ENCODE measurements around the gene CELA2B.

The CELA2B gene

DNA sequence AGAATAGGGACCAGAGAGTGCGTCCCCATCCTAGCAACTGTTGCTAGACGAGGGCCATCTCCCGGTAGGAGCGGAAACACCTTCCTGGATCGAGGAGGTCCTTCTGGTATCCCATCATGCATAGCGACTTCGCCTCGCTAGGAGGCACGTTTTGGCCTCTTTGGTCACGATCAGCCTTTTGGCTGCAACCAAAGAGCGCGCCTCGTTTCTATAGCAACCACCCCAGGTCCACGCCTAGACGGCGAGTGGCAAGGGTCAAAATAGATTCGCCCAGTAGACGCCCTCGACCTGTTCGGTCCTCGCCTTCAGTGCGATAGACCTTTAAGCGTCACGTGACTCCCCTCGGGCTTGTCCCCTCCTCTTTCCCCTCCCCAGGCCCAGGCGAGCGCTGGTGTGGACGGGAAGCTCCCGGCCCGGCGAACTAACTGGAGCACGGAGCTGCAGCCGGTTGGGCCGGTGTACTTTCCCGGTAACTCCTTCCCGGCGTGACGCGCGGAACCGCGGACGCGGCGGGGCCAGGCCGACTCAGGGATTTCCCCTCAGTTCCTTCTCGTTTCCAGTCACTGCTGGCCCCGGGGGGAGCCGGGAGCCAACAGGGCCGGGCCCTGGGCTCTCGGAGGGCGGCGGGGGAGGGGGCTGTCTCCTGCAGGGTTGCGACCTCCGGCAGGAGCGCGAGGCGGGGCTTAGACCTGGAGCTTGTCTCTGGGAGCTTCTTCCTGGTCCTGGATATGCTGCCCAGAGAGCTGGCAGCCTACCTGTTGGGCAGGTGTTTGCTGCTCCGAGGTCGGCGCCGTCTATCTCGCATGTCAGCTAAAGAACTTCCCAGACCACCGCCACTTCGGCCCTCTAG, 50.8 kb downstream of the CELA2B start, which contains the start of gene DNAJC16:
Gene DNAJC16, plus strand, starts transcription at position 359 of the 850 bp plus-strand sequence. CDS start 2,258 bp downstream, outside the sequence.
- H3K27ac ChIP-seq (ENCODE audit: low read length), result peak within 1 kb of the TSS; percentile 54
- no peaks in the 10 kb centered on the region for H3K9me3 ChIP-seq (ENCODE audit: insufficient read depth, low read length)
- peaks cover 33% of the 10 kb centered on the region for H3K4me1 ChIP-seq (ENCODE audit: low read length)
- peak within 1 kb of the TSS; percentile 96 for H3K4me3 ChIP-seq (ENCODE audit: low read length)
- peak within 1 kb of the TSS; percentile 18 for H2AFZ ChIP-seq (ENCODE audit: low read depth, low read length)
- no peaks in the 10 kb centered on the region for H4K20me1 ChIP-seq (ENCODE audit: insufficient read depth, low read length)
- H3K9ac ChIP-seq (ENCODE audit: low read length), result peak within 1 kb of the TSS; percentile 68
- H3K27me3 ChIP-seq (ENCODE audit: low read depth, low read length), result no peaks in the 10 kb centered on the region
- H3K4me2 ChIP-seq (ENCODE audit: low read length), result peak within 1 kb of the TSS; percentile 100
- TF ChIP-seq EZH2phosphoT487 (IDR thresholded peaks at IDR 0.05; ENCODE audit: low read depth), result no peak
- TF ChIP-seq, protein P1, sequence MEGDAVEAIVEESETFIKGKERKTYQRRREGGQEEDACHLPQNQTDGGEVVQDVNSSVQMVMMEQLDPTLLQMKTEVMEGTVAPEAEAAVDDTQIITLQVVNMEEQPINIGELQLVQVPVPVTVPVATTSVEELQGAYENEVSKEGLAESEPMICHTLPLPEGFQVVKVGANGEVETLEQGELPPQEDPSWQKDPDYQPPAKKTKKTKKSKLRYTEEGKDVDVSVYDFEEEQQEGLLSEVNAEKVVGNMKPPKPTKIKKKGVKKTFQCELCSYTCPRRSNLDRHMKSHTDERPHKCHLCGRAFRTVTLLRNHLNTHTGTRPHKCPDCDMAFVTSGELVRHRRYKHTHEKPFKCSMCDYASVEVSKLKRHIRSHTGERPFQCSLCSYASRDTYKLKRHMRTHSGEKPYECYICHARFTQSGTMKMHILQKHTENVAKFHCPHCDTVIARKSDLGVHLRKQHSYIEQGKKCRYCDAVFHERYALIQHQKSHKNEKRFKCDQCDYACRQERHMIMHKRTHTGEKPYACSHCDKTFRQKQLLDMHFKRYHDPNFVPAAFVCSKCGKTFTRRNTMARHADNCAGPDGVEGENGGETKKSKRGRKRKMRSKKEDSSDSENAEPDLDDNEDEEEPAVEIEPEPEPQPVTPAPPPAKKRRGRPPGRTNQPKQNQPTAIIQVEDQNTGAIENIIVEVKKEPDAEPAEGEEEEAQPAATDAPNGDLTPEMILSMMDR (IDR thresholded peaks at IDR 0.05; ENCODE audit: low read depth, low read length), result 0 out of 2 replicates have a peak, but pooled peaks have one; percentile 9
- H3K79me2 ChIP-seq (ENCODE audit: low read length), result peaks cover 14% of the 10 kb centered on the region
- H3K36me3 ChIP-seq (replicated peaks; ENCODE audit: low read depth, low read length), result no peaks in the 10 kb centered on the region

DNA sequence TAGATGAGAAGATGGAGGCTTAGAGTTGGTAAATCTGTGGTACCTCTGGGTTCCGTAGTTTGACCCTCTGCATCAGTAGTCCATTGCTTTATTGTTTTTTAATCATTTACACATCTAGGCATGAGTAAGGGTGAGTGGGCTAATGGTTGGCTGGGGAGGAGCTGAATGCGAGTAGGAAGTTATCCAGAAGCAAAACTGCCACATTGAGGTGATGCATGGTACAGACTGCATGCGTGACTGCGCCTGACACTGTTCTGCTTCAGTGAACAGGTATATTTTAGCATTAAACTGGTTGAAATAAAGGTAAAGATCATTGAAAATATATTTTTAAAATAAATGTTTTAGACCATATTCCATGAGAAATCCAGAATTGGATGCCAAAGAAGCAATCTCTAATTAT, 55.1 kb downstream of the CELA2B start:
- H4K20me1 ChIP-seq (ENCODE audit: insufficient read depth, low read length), result no peaks in the 10 kb centered on the region
- no peak overlapping the region for H3K27ac ChIP-seq (ENCODE audit: low read length)
- no peak overlapping the region for H3K4me3 ChIP-seq (ENCODE audit: low read length)
- peaks cover 14% of the 10 kb centered on the region for H3K79me2 ChIP-seq (ENCODE audit: low read length)
- no peaks in the 10 kb centered on the region for H3K9me3 ChIP-seq (ENCODE audit: insufficient read depth, low read length)
- no peak overlapping the region for H3K9ac ChIP-seq (ENCODE audit: low read length)
- H3K36me3 ChIP-seq (replicated peaks; ENCODE audit: low read depth, low read length), result peaks cover 4% of the 10 kb centered on the region
- no peaks in the 10 kb centered on the region for H3K27me3 ChIP-seq (ENCODE audit: low read depth, low read length)
- H3K4me2 ChIP-seq (ENCODE audit: low read length), result no peak overlapping the region
- no peak overlapping the region for H2AFZ ChIP-seq (ENCODE audit: low read depth, low read length)
- TF ChIP-seq, protein P1 (IDR thresholded peaks at IDR 0.05; ENCODE audit: low read depth, low read length), result no peak
- TF ChIP-seq EZH2phosphoT487 (IDR thresholded peaks at IDR 0.05; ENCODE audit: low read depth), result no peak
- H3K4me1 ChIP-seq (ENCODE audit: low read length), result peaks cover 23% of the 10 kb centered on the region

DNA sequence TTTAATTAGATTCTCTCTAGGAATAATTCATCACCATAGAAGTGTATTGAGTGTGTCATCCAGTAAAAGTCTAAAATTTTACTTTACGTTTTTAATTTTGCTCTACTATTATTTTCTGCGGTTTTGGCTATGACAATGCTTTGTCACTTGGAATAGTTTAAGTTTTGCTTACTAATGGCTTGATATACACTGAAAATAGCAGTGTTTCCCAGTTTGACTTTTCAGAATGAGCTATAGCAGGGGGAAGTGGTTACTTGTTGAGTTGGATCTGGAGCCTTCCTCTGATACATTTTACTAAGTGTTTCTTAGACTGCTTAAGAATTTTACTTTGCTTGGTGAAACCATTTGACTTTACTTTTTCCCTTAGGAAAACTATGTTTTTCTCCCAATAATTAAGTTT, 55.8 kb downstream of the CELA2B start:
- H3K36me3 ChIP-seq (replicated peaks; ENCODE audit: low read depth, low read length), result peaks cover 4% of the 10 kb centered on the region
- peaks cover 14% of the 10 kb centered on the region for H3K79me2 ChIP-seq (ENCODE audit: low read length)
- H3K9ac ChIP-seq (ENCODE audit: low read length), result no peak overlapping the region
- no peak overlapping the region for H2AFZ ChIP-seq (ENCODE audit: low read depth, low read length)
- H3K4me3 ChIP-seq (ENCODE audit: low read length), result no peak overlapping the region
- no peak for TF ChIP-seq EZH2phosphoT487 (IDR thresholded peaks at IDR 0.05; ENCODE audit: low read depth)
- TF ChIP-seq, protein P1 (IDR thresholded peaks at IDR 0.05; ENCODE audit: low read depth, low read length), result no peak
- H3K4me2 ChIP-seq (ENCODE audit: low read length), result 0 out of 2 replicates have a peak overlapping the region, but pooled peaks have one; percentile 17
- H3K9me3 ChIP-seq (ENCODE audit: insufficient read depth, low read length), result no peaks in the 10 kb centered on the region
- no peak overlapping the region for H3K27ac ChIP-seq (ENCODE audit: low read length)
- peaks cover 22% of the 10 kb centered on the region for H3K4me1 ChIP-seq (ENCODE audit: low read length)
- H4K20me1 ChIP-seq (ENCODE audit: insufficient read depth, low read length), result no peaks in the 10 kb centered on the region
- H3K27me3 ChIP-seq (ENCODE audit: low read depth, low read length), result no peaks in the 10 kb centered on the region

DNA sequence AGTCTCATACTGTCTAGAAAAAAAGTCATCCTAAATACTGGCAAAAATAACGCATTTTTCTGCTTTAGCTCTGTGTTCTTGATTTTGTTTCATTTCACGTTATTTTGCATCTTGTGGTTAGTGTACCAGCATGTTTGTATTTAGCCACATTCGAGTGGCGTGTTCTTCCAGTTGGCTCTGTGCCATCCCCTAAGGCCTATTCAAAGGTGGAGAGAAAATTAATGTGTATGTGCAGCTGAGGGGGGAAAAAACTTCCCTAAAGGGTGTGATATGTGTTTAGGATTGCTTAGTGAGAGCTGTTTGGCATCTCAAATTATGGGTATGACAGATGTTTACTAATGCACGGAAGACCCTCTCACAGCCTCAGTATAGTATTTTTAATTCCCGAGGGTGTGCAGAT, 62.9 kb downstream of the CELA2B start:
- TF ChIP-seq, protein P1 (IDR thresholded peaks at IDR 0.05; ENCODE audit: low read depth, low read length), result no peak
- TF ChIP-seq EZH2phosphoT487 (IDR thresholded peaks at IDR 0.05; ENCODE audit: low read depth), result no peak
- H3K4me2 ChIP-seq (ENCODE audit: low read length), result no peak overlapping the region
- H3K79me2 ChIP-seq (ENCODE audit: low read length), result no peaks in the 10 kb centered on the region
- H3K4me3 ChIP-seq (ENCODE audit: low read length), result no peak overlapping the region
- H3K4me1 ChIP-seq (ENCODE audit: low read length), result no peaks in the 10 kb centered on the region
- H3K27me3 ChIP-seq (ENCODE audit: low read depth, low read length), result no peaks in the 10 kb centered on the region
- H3K9ac ChIP-seq (ENCODE audit: low read length), result no peak overlapping the region
- no peaks in the 10 kb centered on the region for H3K9me3 ChIP-seq (ENCODE audit: insufficient read depth, low read length)
- no peak overlapping the region for H2AFZ ChIP-seq (ENCODE audit: low read depth, low read length)
- H3K27ac ChIP-seq (ENCODE audit: low read length), result no peak overlapping the region
- H3K36me3 ChIP-seq (replicated peaks; ENCODE audit: low read depth, low read length), result peaks cover 4% of the 10 kb centered on the region
- no peaks in the 10 kb centered on the region for H4K20me1 ChIP-seq (ENCODE audit: insufficient read depth, low read length)
